Stimulated activated CD8-positive, alpha-beta memory T cell treated with anti-CD3 and anti-CD28 coated beads, Interleukin-2, amount 100 ng/mL, for 1 hour (primary cell): ENCODE measurements around the gene DLGAP4.

Experiments used
- DNase-seq, 2 donors: peaks; one replicate each; pipeline ENCODE4 v3.0.0-alpha.2; 2020; ENCODE audit warnings: low read depth in 2 of 2

The DLGAP4 gene

GRCh38 chr20:36477475-36477874 lies 171.3 kb downstream of the DLGAP4 start:
- no peak for DNase-seq

- no peak for DNase-seq
Observed at GRCh38 chr20:36478137-36478905, 172.2 kb downstream of the DLGAP4 start.

- DNase-seq, result no peak
Observed at GRCh38 chr20:36479938-36480337, 173.8 kb downstream of the DLGAP4 start.

- DNase-seq, result no peak
Observed at GRCh38 chr20:36480456-36481048, 174.4 kb downstream of the DLGAP4 start.

- DNase-seq, result no peak
Observed at GRCh38 chr20:36481380-36482043, 175.4 kb downstream of the DLGAP4 start.

- no peak for DNase-seq
Observed at GRCh38 chr20:36482044-36482473, 175.9 kb downstream of the DLGAP4 start.

GRCh38 chr20:36483209-36483918 lies 177.2 kb downstream of the DLGAP4 start:
- DNase-seq, result no peak

- no peak for DNase-seq
Observed at GRCh38 chr20:36483919-36484808, 178.0 kb downstream of the DLGAP4 start.

GRCh38 chr20:36485286-36485685 lies 179.1 kb downstream of the DLGAP4 start:
- no peak for DNase-seq

- DNase-seq, result no peak
Observed at GRCh38 chr20:36487069-36487468, 180.9 kb downstream of the DLGAP4 start.

GRCh38 chr20:36490191-36490590 lies 184.1 kb downstream of the DLGAP4 start:
- DNase-seq, result no peak

GRCh38 chr20:36491901-36492617 lies 185.9 kb downstream of the DLGAP4 start:
- peak; percentile 28 to 40 for DNase-seq

GRCh38 chr20:36493051-36493800 lies 187.1 kb downstream of the DLGAP4 start:
- DNase-seq, result no peak

GRCh38 chr20:36493801-36494114 lies 187.6 kb downstream of the DLGAP4 start:
- DNase-seq, result no peak

GRCh38 chr20:36496707-36497669 lies 190.8 kb downstream of the DLGAP4 start:
- DNase-seq, result no peak

- DNase-seq, result no peak
Observed at GRCh38 chr20:36497856-36498255, 191.7 kb downstream of the DLGAP4 start.

- DNase-seq, result no peak
Observed at GRCh38 chr20:36498386-36499179, 192.4 kb downstream of the DLGAP4 start.

GRCh38 chr20:36499211-36499610 lies 193.1 kb downstream of the DLGAP4 start:
- no peak for DNase-seq
